ENCODE results near the gene ZNF865.

ZNF865 gene

GRCh38 chr19:55647732-55648584, 42.5 kb downstream of the ZNF865 start, which contains the start of gene CCDC106:
TSS of gene CCDC106 (plus strand) at chr19:55648212. CDS start at chr19:55649047, 835 bp downstream.
- peak; percentile 43 for DNase-seq

- DNase-seq: no peak
These were observed 43.3 kb downstream of the ZNF865 start for GRCh38 chr19:55648585-55649267.

GRCh38 chr19:55649268-55650125, 44.0 kb downstream of the ZNF865 start:
- DNase-seq: no peak

GRCh38 chr19:55650126-55650557, 44.7 kb downstream of the ZNF865 start:
- DNase-seq: no peak

- DNase-seq: no peak
These were observed 45.3 kb downstream of the ZNF865 start for GRCh38 chr19:55650602-55651230.

DNA sequence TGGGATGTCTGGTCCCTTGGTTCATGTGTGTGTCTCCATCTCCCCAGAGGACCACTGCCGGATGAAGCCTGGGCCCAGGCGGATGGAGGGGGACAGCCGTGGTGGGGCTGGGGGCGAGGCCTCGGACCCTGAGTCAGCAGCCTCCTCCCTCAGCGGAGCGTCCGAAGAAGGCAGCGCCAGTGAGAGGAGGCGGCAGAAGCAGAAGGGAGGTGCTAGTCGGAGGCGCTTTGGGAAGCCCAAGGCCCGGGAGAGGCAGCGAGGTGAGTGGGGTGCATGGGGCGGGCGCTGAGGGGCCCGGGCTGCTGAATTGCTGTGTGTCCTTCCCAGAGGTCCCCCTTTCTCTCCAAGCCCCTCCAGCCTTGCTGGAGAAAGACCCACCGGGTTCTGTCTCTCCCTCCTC, 45.8 kb downstream of the ZNF865 start:
- no peak for DNase-seq

- no peak for DNase-seq
These were observed 47.1 kb downstream of the ZNF865 start for GRCh38 chr19:55652311-55653128.

DNA sequence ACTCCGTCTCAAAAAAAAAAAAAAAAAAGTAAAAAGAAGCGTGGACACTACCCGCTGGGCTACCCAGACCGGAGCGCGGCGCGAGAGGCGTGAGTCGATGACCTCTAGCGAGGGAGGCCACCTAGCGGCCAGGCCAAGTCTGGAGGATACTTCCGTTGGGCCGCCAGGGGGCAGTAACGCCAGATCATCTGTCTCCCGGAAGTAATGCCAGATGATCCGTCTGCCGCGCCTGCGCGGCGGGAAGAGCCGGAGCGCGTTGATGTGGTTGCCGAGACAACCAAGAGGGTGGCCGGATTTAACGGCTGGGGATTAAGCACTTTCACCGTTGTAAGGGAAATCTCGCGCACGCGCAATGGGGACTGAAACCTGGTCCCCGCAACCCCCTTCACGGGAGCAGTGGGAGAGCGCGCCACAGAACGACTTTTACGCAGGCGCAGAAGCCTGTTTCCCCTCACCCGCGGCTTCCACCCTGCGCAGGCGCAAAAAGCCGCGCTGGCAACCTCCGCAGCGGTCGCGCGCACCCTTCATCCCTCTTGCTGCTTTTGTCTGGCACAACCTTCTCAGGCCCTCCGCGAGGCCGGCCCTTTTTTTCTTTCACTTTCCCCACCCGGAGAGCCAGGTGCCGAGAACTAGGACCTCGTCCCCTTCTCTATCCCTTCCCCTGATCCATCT, 48.3 kb downstream of the ZNF865 start:
- peak; percentile 99 for DNase-seq

GRCh38 chr19:55654323-55654867, 48.9 kb downstream of the ZNF865 start:
- DNase-seq: peak; percentile 100

GRCh38 chr19:55654868-55655647, 49.6 kb downstream of the ZNF865 start, which contains the start of gene U2AF2:
TSS of gene U2AF2 (plus strand) at chr19:55655035. CDS start at chr19:55655105, 70 bp downstream.
- DNase-seq: peak; percentile 97

DNA sequence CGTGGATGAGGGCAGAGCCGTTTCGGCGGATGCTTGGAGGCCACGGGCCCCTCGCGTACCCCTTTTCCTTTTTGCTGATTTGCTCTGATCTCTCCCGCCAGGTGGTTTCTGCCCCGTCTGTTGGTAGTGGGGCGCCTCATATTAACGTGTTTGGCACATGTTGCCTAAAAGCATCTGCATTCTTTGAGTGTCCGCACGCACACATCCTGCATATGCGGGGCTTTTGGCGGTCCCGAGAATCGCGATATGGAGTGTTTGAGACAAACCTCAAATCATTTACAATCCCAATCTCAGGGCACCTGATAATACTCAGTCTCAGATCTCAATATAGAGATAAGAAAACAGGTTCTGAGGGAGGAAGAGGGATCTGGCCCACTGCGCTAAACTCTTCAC, 50.2 kb downstream of the ZNF865 start:
- no peak for DNase-seq

- DNase-seq: no peak
These were observed 51.1 kb downstream of the ZNF865 start for GRCh38 chr19:55656552-55656951.

GRCh38 chr19:55656988-55657747, 51.7 kb downstream of the ZNF865 start:
- peak; percentile 32 for DNase-seq

DNA sequence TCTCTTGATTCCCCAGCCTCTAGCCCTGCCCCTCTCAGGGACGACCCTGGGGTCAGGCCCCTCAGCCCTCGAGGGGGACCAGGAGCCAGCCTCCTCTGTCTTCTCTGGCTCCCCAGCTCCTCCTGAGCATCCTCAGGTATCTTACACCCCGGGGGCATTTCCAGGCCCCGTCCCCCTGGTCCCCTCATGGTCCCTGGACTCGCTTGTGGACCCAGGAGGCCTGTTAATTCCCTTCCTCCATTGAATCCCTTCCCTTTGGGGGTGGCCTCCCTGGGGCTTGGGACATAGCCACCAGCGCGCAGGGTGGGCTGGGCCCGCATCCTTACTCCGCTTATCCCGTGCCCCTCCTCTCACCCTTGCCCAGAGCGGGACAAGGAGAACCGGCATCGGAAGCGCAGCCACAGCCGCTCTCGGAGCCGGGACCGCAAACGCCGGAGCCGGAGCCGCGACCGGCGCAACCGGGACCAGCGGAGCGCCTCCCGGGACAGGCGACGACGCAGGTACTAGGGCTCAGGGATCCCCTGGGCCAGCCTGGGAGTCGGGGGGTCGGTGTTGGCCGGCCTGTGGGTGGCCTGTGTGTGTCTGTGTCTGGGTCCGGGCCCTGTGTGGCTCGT, 53.5 kb downstream of the ZNF865 start:
- no peak for DNase-seq

DNA sequence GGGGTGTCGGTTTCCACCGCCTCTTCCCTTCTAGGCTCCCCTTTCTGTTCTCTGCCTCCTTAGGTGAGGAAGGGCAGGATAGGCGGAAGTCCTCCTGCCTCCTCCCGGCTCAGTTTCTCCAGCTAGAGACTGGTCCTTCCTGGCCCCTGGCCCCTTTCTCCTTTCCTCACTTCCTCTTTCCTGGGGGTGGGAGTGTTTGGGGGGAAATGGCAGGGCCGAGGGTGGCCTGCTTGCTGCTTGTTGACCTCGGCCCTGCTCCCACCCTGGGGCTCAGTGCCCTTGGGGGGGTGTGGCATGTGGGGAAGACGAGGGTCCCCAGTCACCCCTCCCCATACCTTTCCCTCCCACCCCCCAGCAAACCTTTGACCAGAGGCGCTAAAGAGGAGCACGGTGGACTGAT, 54.4 kb downstream of the ZNF865 start:
- no peak for DNase-seq

GRCh38 chr19:55660404-55660803, 55.0 kb downstream of the ZNF865 start:
- DNase-seq: no peak

DNA sequence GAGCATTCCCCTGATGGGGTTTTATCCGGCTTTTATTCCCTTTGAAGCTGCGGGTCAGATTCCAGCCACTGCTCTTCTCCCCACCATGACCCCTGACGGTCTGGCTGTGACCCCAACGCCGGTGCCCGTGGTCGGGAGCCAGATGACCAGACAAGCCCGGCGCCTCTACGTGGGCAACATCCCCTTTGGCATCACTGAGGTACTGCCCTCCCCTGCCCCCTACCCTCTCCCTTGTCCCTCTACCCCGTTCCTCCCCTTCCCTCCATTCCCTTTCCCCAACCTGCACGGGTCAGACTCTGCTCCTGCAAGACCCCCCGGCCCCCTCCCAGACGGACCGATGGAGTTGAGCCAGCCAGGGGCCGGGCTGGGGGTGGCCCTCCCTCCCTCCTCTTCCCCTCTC, 55.5 kb downstream of the ZNF865 start:
- no peak for DNase-seq

- DNase-seq: no peak
These were observed 56.4 kb downstream of the ZNF865 start for GRCh38 chr19:55661826-55662225.

Measured in activated CD4-positive, alpha-beta T cell treated with anti-CD3 and anti-CD28 coated beads, Interleukin-10, Interleukin-2, amounts not matched to agents 100 ng/mL and 50 ng/mL, durations not matched to agents 16 hours and 8 hours (primary cell).